Pancreas (tissue), 10 donors: ENCODE data around the gene EXTL1. TPM values are rescaled to one million over a fixed set of nuclear protein-coding genes. Genes with fewer than 3 reads are reported as not detected.

ENCODE experiments used
- ATAC-seq, 4 donors: fragments of 200-7000 bp; cut with Tn5 transposase; one replicate each; pipeline versions ENCODE4 v1.8.0 to v1.9.1; 2020; ENCODE audit warnings: mild to moderate bottlenecking in 4 of 4, moderate library complexity in 4 of 4
- DNase-seq, 6 donors: peaks; one replicate each; pipeline ENCODE4 v3.0.0-alpha.2; 2020
- FAIRE-seq: peaks from 2 replicates; lab custom pipeline; 2012; peaks lifted over from hg19 to GRCh38; lab: Jason Lieb, UNC
- H3K27ac ChIP-seq, 4 donors: fragments of 200-600 bp; sonication (generic); 1 replicate in 3 of 4; 2 replicates in 1 of 4; pipeline versions ENCODE4 v1.5.0 to v1.8.0; 2020
- H3K27me3 ChIP-seq, 4 donors: fragments of 200-600 bp; one replicate each; pipeline ENCODE4 v1.8.0; 2021
- H3K36me3 ChIP-seq, 3 donors: fragments of 200-600 bp; sonication (generic) in 1 of 3; one replicate each; pipeline versions ENCODE4 v1.5.0 to v1.8.0; 2020 to 2021
- H3K4me1 ChIP-seq, 3 donors: fragments of 200-600 bp; one replicate each; pipeline ENCODE4 v1.8.0; 2021
- H3K4me3 ChIP-seq, 4 donors: fragments of 200-600 bp; sonication (generic) in 2 of 4; one replicate each; pipeline versions ENCODE4 v1.5.0 to v1.8.0; 2020 to 2021
- H3K9me3 ChIP-seq, 4 donors: fragments of 200-600 bp; one replicate each; pipeline ENCODE4 v1.8.0; 2021
- CTCF ChIP-seq, 4 donors: fragments of 200-600 bp; sonication (generic) in 3 of 4; IDR thresholded peaks; one replicate each; pipeline versions ENCODE4 v1.5.0 to v1.8.0; 2021; ENCODE audit warnings: antibody characterized with exemption in 4 of 4
- WGBS, 2 donors: extraction: QIAGEN DNeasy Blood & Tissue Kit; methylation state at CpG; one replicate each; pipeline ENCODE4 v1.1.7; 2013; 5-methylcytosine and 5-hydroxymethylcytosine counted together
- intact Hi-C, 3 donors: fragments of 100-400 bp; cut with DNase I; formaldehyde crosslinking; loops; one replicate each; pipeline versions ENCODE4 v1.11.1 to v1.14.2; 2022
- polyA plus RNA-seq, 2 donors: library from polyadenylated mRNA; stranded (reverse); fragments of 200-250 nt; gene quantifications; one replicate each; pipeline ENCODE4 v1.2.3, GENCODE V29; 2013
- total RNA-seq, 6 donors: library from RNA; stranded (reverse); fragmentation: NEBNext Ultra II Directional in 4 of 6; extraction: Animal tissue kit (Norgen Biotek cat#: 25700) in 4 of 6; gene quantifications; one replicate each; pipeline versions ENCODE4 v1.2.1 to v1.2.4, GENCODE V29; 2021 to 2023
- donor health status: healthy with polysubstance abuse.
- donor health status: DM: no; HTN: no; CAD: no; lungs with moderate emphysema.
- donor health status: DM: no; HTN: no; CAD: no.
- donor health status: control.
- donor health status: control.
- donor health status: Bipolar disorder and iron deficiency.
- donor health status: DM: yes; HTN: yes; CAD: no.
- donor health status: DM: no; HTN: no; CAD: no.
- donor health status: DM: no; HTN: no; CAD: no.
- donor health status: DM: yes; HTN: yes; CAD: no.

Gene EXTL1
- total and polyA plus RNA-seq, 8 donors = 0.04 to 0.34 (median 0.18) TPM

GRCh38 chr1:26075421-26076144 lies 54.0 kb downstream of the EXTL1 start:
- no peak for FAIRE-seq
- ATAC-seq = peak in 3 of 4 donors; percentile 51 to 60 (median 59)
- intact Hi-C loops = no loop called here
- H3K36me3 ChIP-seq = no peaks in the 10 kb centered on the region
- no peaks in the 10 kb centered on the region for H3K9me3 ChIP-seq
- no peak for TF ChIP-seq CTCF (IDR thresholded peaks at IDR 0.05)
- no peaks in the 10 kb centered on the region for H3K27me3 ChIP-seq
- H3K27ac ChIP-seq = peak overlapping the region in 1 of 4 donors; percentile 12
- H3K4me3 ChIP-seq = no peak overlapping the region
- WGBS, 2 donors = 90 to 93% methylated on average over 3 of the region's 3 CpGs
- H3K4me1 ChIP-seq = peaks cover 12 to 41% (median 19%) of the 10 kb centered on the region in 3 donors
- peak in 4 of 6 donors; percentile 38 to 63 (median 61) for DNase-seq

GRCh38 chr1:26077524-26077923 lies 55.9 kb downstream of the EXTL1 start:
- no peak for TF ChIP-seq CTCF (IDR thresholded peaks at IDR 0.05)
- H3K27ac ChIP-seq = no peak overlapping the region
- ATAC-seq = no peak

GRCh38 chr1:26078286-26079177 lies 57.0 kb downstream of the EXTL1 start:
- no peak for FAIRE-seq
- ATAC-seq = peak in 2 of 4 donors; percentile 31 to 45
- H3K27ac ChIP-seq = peak overlapping the region in 1 of 4 donors; percentile 17
- no peaks in the 10 kb centered on the region for H3K36me3 ChIP-seq
- no peaks in the 10 kb centered on the region for H3K9me3 ChIP-seq
- no peaks in the 10 kb centered on the region for H3K27me3 ChIP-seq
- peaks cover 7 to 26% (median 8%) of the 10 kb centered on the region in 3 donors for H3K4me1 ChIP-seq
- WGBS, 2 donors = 39 to 55% methylated on average over 8 of the region's 8 CpGs
- intact Hi-C loops = no loop called here
- no peak for TF ChIP-seq CTCF (IDR thresholded peaks at IDR 0.05)
- H3K4me3 ChIP-seq = no peak overlapping the region
- no peak for DNase-seq

More at GRCh38 chr1:26077524-26077923, 55.9 kb downstream of the EXTL1 start:
- Histone ChIP-seq H3K36me3 (no peaks in the 10 kb centered on the region), H3K9me3 (no peaks in the 10 kb centered on the region), H3K4me1 (peaks cover 11 to 35% (median 15%) of the 10 kb centered on the region in 3 donors), H3K27me3 (no peaks in the 10 kb centered on the region), H3K4me3 (no peak overlapping the region)
- intact Hi-C loops = no loop called here
- 95 to 97% methylated on average over 1 of the region's 1 CpG for WGBS, 2 donors
- FAIRE-seq = no peak
- no peak for DNase-seq

GRCh38 chr1:26079178-26079563 lies 57.6 kb downstream of the EXTL1 start:
- TF ChIP-seq CTCF (IDR thresholded peaks at IDR 0.05) = no peak
- H3K4me3 ChIP-seq = no peak overlapping the region
- H3K27me3 ChIP-seq = no peaks in the 10 kb centered on the region
- H3K9me3 ChIP-seq = no peaks in the 10 kb centered on the region
- WGBS, 2 donors = 77% methylated on average over 7 of the region's 7 CpGs
- intact Hi-C loops = no loop called here
- no peak for DNase-seq
- peak overlapping the region in 1 of 4 donors; percentile 17 for H3K27ac ChIP-seq
- H3K36me3 ChIP-seq = no peaks in the 10 kb centered on the region
- peaks cover 7 to 22% (median 8%) of the 10 kb centered on the region in 3 donors for H3K4me1 ChIP-seq
- no peak for FAIRE-seq
- ATAC-seq = no peak
